Activated CD4-positive, alpha-beta T cell treated with anti-CD3 and anti-CD28 coated beads, Interleukin-2, amount 50 U/mL, for 16 hours (primary cell): ENCODE data around the gene BCL2.
"Not testable (repeated sequence)": the region's sequence is repeated elsewhere in the genome, so short reads cannot be mapped to it uniquely, and the experiment has no call there.

Experiments used
- DNase-seq: peaks from one replicate; pipeline ENCODE4 v3.0.0-alpha.2; 2020

BCL2 gene

DNA sequence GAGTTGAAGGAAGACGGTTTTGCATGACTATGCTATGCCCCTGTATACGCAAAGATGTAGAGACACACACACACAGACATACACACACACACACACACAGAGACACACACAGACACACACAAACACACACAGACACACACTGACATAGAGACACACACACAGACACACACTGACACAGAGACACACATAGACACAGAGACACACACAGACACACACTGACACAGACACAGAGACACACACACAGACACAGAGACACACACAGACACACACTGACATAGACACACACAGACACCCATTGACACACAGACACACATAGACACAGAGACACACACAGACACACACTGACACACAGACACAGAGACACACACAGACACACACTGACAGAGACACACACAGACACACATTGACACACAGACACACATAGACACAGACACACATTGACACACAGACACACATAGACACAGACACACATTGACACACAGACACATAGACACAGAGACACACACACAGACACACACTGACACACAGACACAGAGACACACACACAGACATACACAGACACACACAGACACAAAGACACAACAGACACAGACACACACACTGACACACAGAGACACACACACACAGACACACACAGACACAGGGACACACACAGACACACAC, 121.3 kb downstream of the BCL2 start:
- DNase-seq = no peak

DNA sequence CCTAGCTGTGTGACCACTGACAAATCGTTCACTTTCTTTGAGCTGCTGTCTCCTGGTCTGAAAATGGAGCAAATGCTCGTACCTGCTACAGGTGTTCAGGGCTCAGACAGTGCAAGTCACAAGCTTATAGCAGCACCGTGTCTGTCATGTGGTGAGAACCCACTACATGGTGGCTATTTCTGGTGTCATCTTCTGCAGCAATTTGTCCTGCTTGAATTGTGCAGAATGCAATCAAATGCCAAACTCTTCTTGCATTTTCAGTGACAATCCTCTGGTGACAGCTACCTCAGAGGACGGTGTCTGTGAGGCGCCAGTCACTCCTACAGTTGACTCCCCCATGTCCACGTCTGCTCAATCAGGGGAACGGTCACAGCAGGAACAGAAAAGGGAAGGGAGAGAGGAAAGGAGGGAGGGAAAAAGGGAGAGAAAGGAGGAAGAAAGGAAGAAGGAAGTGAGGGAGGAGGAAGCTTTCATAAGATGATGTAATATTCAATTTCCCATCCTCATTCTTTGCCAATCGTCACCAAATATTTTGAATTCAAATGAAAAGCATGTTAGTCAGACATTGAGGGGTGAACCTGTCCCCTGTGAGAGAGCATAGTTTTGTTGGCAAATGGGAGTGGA, 122.2 kb downstream of the BCL2 start:
- DNase-seq = no peak

DNA sequence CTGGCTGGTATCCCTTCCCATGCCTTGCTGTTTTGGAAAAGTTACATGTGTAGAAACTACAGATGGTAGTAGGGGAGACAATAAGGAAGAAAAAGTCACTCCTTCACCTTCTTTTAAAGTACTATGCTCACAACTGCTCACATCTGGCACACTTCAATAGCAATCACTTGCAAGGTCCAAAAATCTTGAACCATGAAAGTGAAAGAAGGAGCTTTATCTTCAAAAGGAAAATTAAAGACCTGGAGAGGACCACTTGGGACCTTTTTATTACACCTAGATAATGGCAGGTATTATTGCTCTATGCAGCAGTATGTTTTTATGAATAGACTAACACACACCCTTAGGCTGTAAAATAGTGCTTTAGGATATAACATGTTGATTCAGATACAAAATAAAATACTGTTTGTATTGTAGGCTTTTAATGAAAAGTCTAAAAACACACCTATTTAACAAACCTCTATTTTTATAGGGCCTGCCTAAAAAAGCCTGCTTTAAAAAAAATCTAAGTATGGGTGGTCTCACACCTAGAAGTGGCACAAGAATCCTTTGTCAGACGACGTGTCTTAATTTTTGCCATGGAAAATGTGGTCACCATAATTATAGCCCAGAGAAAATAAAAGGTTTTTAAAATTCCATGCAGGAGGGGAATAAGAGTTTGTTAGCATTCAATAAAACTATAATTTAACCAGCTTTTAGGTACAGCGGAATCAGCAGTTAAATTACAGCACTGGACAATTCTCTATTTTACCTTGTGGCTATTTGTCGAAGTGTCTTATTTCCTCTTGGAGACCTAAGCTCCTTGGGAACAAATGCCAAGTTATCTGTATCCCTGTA, 124.0 kb downstream of the BCL2 start:
- no peak for DNase-seq

DNA sequence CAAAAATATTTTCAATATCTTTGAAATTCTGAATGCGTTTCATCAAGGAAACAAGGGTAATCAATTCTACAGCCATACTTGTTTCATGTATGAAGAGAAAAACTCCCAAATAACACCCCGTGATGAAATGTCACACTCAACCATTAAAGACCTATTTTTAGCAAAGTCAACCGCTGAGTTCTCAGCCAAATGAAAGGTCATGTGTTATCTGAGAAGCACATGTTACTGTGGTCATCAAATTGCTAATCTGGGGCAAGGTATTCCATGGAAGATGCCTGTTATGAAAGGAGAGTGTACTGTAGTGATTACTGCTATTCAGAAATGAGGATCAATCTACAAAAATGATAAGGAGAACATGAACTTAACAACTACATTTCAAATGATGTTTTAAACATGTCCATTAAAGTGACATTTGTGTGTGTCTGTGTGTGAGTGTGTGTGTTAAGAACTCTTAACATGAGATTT, 126.7 kb downstream of the BCL2 start:
- no peak for DNase-seq

DNA sequence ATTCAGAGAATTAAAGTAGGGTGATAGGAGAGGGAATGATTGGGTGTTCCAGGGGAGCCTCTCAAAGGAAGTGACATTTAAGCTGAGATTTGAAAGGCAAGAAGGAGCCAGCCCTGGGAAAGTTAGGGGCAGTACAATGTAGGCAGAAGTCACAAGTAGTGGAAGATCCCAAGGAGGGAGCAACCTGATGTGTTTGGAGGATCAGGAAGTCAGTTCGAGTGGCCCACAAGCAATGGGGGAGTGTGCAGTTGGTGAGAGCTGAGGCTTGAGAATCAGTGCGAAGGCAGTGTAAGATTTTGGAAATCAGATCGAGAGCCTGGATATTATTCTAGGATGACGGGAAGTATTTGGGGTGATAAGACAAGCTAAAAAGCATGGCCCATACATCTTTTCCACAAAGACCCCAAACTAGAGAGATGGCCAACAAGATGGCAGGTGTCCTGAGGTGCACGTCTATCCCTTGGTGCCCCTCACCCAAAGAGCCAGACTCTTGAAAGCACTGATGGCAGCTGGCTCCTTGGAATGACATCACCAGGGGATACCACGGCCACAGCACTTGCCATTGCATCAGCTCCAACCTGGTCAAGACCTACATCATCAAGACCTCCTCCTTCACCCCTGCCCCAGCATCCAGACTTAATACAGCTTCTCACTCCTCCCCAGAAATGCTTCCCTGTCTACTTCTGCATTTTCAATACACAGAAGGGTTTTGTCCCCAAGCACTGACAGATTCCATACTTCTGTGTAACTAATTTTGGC, 127.3 kb downstream of the BCL2 start:
- DNase-seq = no peak

DNA sequence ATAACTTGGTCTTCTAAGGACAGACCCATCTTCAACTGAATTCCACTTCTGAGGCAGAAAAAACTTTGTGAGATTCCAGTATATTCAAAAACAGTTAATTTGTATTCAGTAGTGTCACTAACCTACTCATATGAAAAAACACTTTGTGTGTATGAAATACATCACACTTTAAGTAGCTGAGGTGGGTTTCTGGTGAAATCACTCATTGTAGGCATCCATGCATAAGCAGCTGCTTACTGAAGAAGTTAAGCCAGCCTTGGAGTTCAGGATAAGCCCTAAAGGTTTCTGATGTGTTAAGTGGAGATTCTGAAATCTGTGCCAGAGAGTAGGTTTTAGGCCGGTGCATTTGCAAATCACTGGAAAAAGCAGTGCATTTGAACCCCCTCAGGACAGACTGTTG, 128.2 kb downstream of the BCL2 start:
- DNase-seq = no peak

DNA sequence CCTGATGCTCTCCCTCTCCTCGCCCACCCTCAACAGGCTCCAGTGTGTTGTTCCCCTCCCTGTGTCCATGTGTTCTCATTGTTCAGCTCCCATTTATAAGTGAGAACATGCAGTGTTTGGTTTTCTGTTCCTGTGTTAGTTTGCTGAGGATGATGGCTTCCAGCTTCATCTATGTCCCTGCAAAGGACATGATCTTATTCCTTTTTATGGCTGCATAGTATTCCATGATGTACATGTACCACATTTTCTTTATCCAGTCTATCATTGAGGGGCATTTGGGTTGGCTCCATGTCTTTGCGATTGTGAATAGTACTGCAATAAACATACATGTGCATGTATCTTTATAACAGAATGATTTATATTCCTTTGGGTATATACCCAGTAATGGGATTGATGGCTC, 128.7 kb downstream of the BCL2 start:
- DNase-seq = not testable (repeated sequence)

DNA sequence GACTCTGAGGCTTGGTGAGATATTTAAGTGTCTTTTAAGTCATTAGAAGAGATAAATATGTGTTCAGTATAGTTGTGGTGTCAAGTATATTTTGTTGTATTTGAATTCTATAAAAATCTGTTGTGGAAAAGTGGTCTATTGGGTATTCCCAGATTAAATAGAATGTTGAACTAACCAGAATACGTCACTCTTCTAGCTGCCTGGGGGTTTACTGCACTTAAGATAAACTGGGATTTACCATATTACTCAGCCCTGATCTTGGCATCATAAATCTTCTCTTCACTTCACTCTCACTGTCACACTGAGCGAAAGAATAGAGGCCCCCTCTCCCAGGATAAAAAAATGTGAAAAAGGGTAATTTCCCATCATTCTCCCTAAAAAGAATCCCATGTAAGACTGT, 129.8 kb downstream of the BCL2 start:
- no peak for DNase-seq

DNA sequence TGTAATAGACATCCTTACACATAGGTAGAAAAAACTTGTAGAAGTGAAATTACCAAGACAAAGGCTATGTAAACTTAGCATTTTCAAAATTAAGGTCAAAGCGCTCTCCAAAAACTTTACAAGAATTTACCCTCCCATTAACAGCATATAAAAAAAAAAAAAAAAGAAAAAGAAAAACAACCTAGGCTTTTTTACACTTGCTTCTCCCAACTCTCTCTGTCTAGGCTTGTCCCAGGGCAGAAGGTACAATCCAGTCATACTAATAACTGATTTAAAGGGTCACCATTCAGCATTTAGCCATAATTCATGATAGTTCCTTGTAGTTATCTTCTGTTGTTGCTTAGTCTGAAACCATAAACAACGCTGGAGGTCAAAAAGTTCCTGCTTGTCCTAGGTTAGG, 130.5 kb downstream of the BCL2 start:
- DNase-seq = no peak

DNA sequence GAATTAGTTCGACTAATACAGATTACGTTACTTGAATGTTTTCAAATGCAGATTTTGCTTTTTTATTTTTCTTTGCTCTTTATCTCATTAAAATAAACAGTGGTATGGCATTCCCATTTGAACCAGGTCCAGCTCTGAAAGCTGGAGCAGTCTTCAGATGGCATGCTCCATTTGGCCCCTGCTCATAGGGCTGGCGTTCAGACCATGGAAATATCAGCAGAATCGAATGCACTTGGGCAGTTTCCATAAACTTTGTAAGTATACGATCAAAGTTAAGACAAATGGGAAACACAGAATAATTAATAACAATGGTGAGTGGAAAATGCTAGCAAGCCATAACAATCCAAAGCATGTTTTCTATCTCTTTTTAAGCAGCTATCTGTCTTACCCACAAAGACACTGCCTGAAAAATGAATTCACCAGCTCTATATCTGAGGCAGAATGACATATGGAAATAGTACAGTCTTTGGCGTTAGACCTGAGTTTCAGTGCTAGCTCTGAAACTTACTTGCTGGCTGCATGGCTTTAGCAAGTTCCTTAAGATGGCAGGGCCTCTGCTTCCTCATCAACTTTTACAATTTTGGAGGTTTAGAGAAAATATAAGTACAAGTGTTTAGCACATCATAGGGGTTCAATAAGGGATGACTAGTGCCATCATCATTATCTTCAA, 131.6 kb downstream of the BCL2 start:
- no peak for DNase-seq

DNA sequence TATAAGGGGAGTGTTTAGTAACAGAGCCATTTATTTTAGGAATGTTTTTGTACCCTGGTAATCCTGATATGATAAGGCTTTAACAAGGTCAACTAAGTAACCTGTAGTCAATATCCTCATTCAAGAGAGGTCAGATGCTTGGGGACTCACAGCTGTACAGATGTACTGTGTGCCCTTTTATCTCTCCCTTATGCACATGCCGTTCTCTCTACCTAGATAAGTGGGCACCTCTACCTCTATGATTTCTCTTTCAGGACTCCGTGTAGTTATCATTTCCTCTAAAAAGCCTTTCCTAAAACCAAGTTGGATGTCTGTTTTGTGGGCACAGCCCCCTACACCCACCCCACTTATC, 132.4 kb downstream of the BCL2 start:
- DNase-seq = no peak

DNA sequence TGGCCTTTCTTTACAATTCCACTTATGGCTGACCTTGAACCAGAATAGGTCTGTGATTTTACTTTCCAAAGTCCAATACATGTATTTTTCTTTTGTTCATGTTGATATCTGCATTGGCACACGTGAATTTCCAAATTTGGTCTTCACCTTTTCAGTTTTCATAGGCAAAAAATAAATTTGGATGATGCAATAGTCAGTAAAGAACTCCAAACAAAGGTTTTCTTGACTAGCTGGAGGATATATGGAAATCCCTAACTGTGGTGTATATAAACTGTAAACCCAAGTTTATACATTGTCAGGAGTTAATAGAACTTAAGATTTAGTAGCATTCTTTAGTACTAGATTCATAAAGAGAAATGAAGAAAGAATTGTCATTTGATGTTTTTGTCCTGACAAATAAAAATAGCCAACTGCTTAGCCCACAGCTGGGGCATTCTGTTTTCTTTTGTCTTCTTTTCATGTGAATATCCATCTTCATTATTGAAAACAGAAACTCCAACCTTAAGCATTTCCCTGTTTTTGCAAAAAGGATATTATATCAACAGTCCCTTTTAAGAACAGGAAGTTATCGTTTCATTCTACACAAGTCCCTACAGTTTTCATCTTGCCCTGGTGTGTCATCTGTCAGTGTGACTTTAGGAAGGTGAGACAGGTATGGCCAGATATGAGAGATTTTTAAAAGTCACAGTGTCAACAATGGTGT, 132.9 kb downstream of the BCL2 start:
- DNase-seq = no peak

DNA sequence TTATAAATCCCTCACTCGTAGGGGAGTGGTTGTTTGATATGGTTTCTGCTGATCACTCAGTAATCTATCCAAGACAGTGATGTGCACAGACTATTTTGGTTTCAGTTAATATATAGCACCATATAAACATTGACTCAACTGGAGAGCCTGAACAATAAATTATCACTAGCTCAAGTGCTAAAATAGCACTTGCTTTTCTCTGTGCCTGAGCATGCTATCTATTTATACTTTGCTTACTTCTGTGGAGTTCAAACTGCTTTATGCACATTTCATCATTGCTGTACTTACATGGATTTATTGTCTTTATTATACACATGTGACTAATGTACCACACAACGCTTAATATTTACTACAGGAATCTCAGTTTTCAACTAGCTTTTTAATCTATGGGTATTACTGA, 133.6 kb downstream of the BCL2 start:
- DNase-seq = no peak

DNA sequence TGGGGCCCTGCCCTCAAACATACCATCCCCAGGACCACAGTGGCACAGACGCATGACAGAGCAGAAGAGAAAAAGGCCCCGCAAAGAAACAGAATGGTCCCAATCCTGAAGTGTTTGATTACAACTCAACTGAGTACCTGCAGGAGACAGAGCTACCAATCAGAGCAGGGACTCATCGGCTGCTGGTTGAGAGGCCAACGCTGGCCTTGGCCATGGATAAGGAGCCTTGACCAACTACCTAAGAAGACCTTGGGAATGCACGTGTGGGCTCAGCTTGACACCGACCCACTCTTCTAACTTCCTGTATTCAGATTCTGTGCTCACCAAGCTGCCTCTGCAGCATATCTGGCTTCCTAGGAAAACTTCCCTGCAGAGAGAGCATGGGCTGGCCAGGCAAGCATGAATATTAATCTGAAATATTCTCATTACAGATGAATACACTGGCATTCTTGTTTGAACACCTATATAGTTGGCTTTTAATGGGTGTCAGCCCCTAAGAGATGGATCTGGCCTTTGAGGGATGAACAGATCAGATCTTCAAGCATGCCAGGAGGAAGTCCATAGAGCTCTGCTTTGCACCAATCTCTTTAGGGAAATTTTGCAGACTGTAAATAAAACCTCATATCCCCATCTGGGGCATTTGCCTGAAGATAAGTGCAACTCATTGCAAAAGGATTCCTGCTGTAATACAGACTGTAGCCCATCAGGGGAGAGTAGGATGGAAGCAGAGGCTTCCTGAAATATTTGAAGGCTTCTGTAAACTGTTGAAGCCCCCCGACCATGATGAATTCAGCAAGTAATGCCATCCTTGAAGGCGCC, 135.4 kb downstream of the BCL2 start:
- no peak for DNase-seq

DNA sequence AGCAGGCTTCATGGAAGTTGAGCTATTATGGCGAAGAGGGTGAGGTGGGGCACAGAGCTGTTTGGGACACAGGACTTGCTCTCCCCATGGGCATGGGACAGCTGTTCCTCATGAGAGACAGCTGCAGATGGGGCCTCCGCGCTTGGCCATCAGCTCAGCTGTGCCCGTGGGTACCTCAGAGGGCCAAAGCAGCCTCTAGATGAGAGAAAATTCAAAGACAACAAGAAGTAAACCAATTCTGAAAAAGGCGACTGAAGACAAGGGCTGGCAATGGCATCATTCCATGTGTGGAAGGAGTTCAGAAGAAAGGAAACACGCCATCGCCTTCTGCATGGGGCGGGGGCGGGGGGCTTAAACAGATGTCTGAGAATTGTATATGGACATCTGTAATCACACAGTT, 136.2 kb downstream of the BCL2 start:
- no peak for DNase-seq

DNA sequence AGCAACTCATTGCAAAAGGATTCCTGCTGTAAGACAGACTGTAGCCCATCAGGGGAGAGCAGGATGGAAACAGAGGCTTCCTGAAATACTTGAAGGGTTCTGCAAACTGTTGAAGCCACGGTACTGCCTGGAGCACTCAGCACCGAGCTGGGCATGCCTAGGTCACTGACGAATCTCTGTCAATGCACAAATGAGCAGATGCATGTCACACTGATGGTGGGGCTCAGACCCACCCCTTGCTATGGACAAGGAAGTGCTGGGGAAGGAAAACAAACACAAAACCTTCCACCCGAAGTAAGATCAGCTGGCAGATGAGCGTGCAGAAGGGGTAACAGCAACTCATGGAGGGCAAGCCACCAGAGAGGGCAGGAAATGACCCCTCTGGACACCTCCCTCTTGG, 136.7 kb downstream of the BCL2 start:
- DNase-seq = no peak

DNA sequence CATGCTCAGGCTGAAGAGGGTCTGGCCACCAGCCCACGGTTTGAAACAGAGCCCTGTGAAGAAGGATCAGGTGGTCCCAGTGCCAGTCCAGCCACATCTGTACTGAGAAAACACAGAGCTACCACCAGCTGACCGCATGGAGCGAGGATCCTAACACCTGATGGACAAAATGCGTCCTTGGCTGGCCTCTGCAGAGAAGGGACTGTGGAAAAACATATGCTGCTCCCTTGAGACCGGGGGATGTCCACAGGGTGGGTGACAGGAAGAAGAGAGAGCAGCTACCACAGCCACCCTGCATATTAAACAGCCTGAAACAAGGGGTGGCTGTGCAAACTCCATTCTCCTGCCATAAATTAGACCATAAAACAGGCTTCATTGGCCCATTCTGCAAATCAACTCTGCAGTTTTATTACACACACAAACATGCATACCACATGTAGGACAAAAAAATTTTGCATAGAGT, 137.2 kb downstream of the BCL2 start:
- DNase-seq = no peak

DNA sequence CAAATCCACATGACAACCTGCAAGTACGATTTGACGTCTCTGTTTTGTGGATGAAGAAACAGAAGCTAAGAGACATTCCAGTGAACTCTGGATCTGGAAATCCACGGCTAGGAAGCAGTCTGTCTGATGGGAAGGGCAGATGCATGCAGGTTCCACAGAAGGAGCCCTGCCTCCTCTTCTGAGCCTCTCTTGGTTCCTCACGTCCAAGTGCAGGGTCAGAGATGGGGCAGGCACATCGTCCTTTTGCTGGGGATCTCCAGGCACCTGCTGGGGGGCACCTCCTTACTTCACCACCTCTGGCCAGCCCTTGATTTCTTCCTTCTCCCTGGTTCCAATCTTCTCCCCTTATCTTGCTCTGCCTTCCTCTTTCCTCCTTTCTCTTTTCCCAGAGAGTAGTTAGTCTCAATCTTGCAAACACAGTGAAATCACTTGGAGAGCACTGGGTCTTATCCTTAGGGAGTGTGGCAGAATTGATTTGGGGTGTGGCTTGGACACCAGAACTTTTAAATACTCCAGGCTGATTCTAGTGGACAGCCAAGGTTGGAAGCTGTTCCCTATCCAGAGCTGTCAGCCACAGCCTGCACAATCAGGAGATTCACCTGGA, 137.8 kb downstream of the BCL2 start:
- no peak for DNase-seq

DNA sequence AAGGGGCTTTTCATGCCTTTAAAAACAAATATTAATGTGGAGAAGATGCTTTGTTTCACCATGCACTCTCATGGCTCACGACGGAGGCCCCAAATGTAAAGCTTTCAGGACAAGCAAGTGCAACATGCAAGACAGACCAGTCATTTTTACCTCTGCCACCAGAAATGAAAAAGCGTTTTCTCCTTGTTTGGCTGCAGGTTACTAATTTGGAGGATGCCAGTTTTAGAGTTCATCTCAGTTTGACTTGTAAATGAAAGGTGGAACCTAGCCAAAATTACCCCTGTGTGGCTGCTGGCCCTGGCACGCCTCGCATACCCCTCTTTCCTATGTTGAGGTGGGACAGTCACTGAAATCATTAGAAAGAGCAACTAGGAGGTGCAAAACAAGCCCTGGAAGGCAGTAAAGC, 138.6 kb downstream of the BCL2 start:
- peak; percentile 91 for DNase-seq

DNA sequence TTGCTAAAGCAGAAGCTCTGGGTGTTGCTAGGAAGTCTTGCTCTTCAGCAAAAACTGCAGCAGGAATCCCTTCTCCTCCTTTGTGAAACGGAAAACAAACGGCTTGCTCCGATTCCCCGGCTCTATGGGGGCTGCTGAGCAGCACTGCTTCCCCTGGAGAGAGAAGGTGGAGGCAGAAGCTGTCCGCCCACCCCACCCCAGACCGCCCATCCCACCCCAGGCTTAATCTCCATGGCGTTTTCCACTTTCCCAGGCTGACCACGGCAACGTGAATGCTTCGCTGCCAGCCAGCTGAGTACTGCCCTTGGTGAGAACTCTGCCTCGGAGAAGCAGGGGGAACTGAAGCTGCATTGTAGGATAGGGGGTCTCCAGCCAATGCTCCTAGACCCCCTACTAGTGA, 139.2 kb downstream of the BCL2 start:
- no peak for DNase-seq

DNA sequence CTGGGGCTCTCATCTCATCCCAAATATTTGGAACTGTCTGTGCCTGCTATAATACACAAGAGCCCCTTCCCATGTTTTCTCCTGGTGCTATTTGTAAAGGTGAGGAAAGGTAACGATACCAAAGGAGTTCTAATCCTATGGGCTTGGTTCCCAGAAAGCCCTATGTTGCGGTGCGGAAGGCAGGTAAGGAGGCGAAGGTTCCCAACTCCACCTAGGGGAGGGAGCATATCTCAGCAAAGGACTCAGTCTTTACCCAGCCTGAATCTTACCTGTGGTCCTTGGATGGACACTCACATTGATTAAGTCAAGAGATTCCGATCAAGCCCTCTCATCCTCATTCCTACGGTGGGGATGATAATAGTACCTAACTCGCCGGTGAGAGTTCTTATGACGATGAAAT, 140.1 kb downstream of the BCL2 start:
- no peak for DNase-seq
